ENCODE results near the gene GALNT10.
A peak's percentile ranks its signal among the peaks of the same experiment; 100 is the strongest.
"Not testable (repeated sequence)": the region's sequence is repeated elsewhere in the genome, so short reads cannot be mapped to it uniquely, and the experiment has no call there.

GALNT10 gene

GRCh38 chr5:154359221-154359573 is 168.7 kb downstream of the GALNT10 start:
- DNase-seq = no peak

- DNase-seq = not testable (repeated sequence)
Observed at GRCh38 chr5:154360241-154360640, 169.7 kb downstream of the GALNT10 start.

GRCh38 chr5:154363411-154363810 is 172.9 kb downstream of the GALNT10 start:
- DNase-seq = no peak

- DNase-seq = peak; percentile 21
Observed at GRCh38 chr5:154364771-154365170, 174.2 kb downstream of the GALNT10 start.

GRCh38 chr5:154365823-154366222 is 175.3 kb downstream of the GALNT10 start:
- DNase-seq = no peak

GRCh38 chr5:154366353-154366752 is 175.8 kb downstream of the GALNT10 start:
- no peak for DNase-seq

- no peak for DNase-seq
Observed at GRCh38 chr5:154367101-154367500, 176.6 kb downstream of the GALNT10 start.

- DNase-seq = no peak
Observed at GRCh38 chr5:154368041-154368800, 177.7 kb downstream of the GALNT10 start.

GRCh38 chr5:154369682-154370081 is 179.1 kb downstream of the GALNT10 start:
- no peak for DNase-seq

- DNase-seq = no peak
Observed at GRCh38 chr5:154370119-154370518, 179.6 kb downstream of the GALNT10 start.

GRCh38 chr5:154370813-154371212 is 180.3 kb downstream of the GALNT10 start:
- no peak for DNase-seq

GRCh38 chr5:154371687-154372086 is 181.2 kb downstream of the GALNT10 start:
- DNase-seq = no peak

GRCh38 chr5:154372661-154373060 is 182.1 kb downstream of the GALNT10 start:
- no peak for DNase-seq

GRCh38 chr5:154373326-154373725 is 182.8 kb downstream of the GALNT10 start:
- DNase-seq = no peak

GRCh38 chr5:154373729-154374179 is 183.2 kb downstream of the GALNT10 start:
- no peak for DNase-seq

GRCh38 chr5:154374264-154374663 is 183.7 kb downstream of the GALNT10 start:
- DNase-seq = no peak

GRCh38 chr5:154375329-154376008 is 184.9 kb downstream of the GALNT10 start:
- DNase-seq = no peak

GRCh38 chr5:154376481-154376880 is 185.9 kb downstream of the GALNT10 start:
- DNase-seq = no peak

GRCh38 chr5:154377754-154378533 is 187.4 kb downstream of the GALNT10 start:
- no peak for DNase-seq

- DNase-seq = no peak
Observed at GRCh38 chr5:154380263-154380662, 189.7 kb downstream of the GALNT10 start.

GRCh38 chr5:154384480-154385235 is 194.1 kb downstream of the GALNT10 start:
- no peak for DNase-seq

GRCh38 chr5:154385236-154385512 is 194.6 kb downstream of the GALNT10 start:
- DNase-seq = no peak

GRCh38 chr5:154386952-154387629 is 196.6 kb downstream of the GALNT10 start:
- no peak for DNase-seq

Measured in NCI-H1105 treated with DMSO at 0.1 percent for 48 hours (cell line).